ENCODE measurements around the gene DPP6.

DNA sequence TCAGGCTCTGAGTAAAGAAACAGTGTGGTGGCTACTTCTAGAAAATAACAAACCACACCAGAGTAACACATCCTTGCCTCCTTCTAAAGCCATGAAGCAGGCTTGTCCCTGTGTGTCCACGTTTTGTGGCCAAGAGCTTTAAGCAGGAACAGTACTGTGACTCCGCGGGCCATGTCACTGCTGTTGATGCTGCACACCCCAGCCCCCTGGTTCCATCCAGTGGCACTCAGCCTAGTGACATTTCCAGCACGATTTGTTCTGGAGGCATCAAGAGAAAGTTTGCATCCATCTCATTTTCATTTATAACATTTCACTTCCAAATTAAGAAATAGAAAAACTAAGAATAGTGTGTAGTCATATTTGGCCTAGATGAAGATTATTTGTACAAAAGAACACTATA lies 739.4 kb downstream of the DPP6 start:
- TF ChIP-seq, protein P1, sequence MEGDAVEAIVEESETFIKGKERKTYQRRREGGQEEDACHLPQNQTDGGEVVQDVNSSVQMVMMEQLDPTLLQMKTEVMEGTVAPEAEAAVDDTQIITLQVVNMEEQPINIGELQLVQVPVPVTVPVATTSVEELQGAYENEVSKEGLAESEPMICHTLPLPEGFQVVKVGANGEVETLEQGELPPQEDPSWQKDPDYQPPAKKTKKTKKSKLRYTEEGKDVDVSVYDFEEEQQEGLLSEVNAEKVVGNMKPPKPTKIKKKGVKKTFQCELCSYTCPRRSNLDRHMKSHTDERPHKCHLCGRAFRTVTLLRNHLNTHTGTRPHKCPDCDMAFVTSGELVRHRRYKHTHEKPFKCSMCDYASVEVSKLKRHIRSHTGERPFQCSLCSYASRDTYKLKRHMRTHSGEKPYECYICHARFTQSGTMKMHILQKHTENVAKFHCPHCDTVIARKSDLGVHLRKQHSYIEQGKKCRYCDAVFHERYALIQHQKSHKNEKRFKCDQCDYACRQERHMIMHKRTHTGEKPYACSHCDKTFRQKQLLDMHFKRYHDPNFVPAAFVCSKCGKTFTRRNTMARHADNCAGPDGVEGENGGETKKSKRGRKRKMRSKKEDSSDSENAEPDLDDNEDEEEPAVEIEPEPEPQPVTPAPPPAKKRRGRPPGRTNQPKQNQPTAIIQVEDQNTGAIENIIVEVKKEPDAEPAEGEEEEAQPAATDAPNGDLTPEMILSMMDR (IDR thresholded peaks at IDR 0.05; ENCODE audit: insufficient read depth, low read depth, low read length), result no peak
- no peak for TF ChIP-seq EZH2 (IDR thresholded peaks at IDR 0.05; ENCODE audit: insufficient read depth, low read length)
